LNCaP clone FGC (cell line): ENCODE results near the gene ELMO1.

Experiments used
- DNase-seq: peaks from one replicate; pipeline ENCODE4 v3.0.0-alpha.2; 2011; ENCODE audit warnings: low read depth
- H3K4me3 ChIP-seq: 2 replicates; pipeline ENCODE4 v1.5.1; 2011; ENCODE audit warnings: mild to moderate bottlenecking, low read depth, low read length, control low read depth
- TF ChIP-seq, protein P1 (sequence below): IDR thresholded peaks from 2 replicates; pipeline ENCODE4 v1.5.1; 2012; ENCODE audit warnings: mild to moderate bottlenecking; ENCODE audit not compliant: control insufficient read depth, insufficient read depth; ENCODE audit errors: extremely low read depth

The ELMO1 gene

GRCh38 chr7:37206192-37206591, 242.5 kb downstream of the ELMO1 start:
- no peak overlapping the region for H3K4me3 ChIP-seq
- TF ChIP-seq, protein P1, sequence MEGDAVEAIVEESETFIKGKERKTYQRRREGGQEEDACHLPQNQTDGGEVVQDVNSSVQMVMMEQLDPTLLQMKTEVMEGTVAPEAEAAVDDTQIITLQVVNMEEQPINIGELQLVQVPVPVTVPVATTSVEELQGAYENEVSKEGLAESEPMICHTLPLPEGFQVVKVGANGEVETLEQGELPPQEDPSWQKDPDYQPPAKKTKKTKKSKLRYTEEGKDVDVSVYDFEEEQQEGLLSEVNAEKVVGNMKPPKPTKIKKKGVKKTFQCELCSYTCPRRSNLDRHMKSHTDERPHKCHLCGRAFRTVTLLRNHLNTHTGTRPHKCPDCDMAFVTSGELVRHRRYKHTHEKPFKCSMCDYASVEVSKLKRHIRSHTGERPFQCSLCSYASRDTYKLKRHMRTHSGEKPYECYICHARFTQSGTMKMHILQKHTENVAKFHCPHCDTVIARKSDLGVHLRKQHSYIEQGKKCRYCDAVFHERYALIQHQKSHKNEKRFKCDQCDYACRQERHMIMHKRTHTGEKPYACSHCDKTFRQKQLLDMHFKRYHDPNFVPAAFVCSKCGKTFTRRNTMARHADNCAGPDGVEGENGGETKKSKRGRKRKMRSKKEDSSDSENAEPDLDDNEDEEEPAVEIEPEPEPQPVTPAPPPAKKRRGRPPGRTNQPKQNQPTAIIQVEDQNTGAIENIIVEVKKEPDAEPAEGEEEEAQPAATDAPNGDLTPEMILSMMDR = no peak

GRCh38 chr7:37205451-37205850, 243.2 kb downstream of the ELMO1 start:
- TF ChIP-seq, protein P1 = no peak
- DNase-seq = no peak
- no peak overlapping the region for H3K4me3 ChIP-seq

More at GRCh38 chr7:37206192-37206591, 242.5 kb downstream of the ELMO1 start:
- DNase-seq = no peak

- TF ChIP-seq, protein P1 = no peak
- H3K4me3 ChIP-seq = no peak overlapping the region
- DNase-seq = no peak
Measured at GRCh38 chr7:37201876-37202198, 246.8 kb downstream of the ELMO1 start.

GRCh38 chr7:37201003-37201875, 247.4 kb downstream of the ELMO1 start:
- TF ChIP-seq, protein P1 = peak; percentile 91
- peak; percentile 45 for DNase-seq
- no peak overlapping the region for H3K4me3 ChIP-seq

GRCh38 chr7:37198906-37199485, 249.7 kb downstream of the ELMO1 start:
- TF ChIP-seq, protein P1 = peak; percentile 95
- no peak overlapping the region for H3K4me3 ChIP-seq
- peak; percentile 27 for DNase-seq

- TF ChIP-seq, protein P1 = no peak
- DNase-seq = peak; percentile 7
Measured at GRCh38 chr7:37198041-37198905, 250.4 kb downstream of the ELMO1 start.

More at GRCh38 chr7:37198041-37198905, 250.4 kb downstream of the ELMO1 start:
- no peak overlapping the region for H3K4me3 ChIP-seq
